Stimulated activated CD4-positive, alpha-beta T cell treated with anti-CD3 and anti-CD28 coated beads, Interleukin-15, amount 100 ng/mL, for 1 hour (primary cell): ENCODE measurements around the gene CSTB.
A peak's percentile ranks its signal among the peaks of the same experiment; 100 is the strongest.

Experiments used
- DNase-seq, 2 donors: peaks; one replicate each; pipeline ENCODE4 v3.0.0-alpha.2; 2020; ENCODE audit warnings: low read depth in 1 of 2, low spot score in 1 of 2

The CSTB gene

GRCh38 chr21:43793243-43793642 lies 17.1 kb upstream of the CSTB start:
- no peak for DNase-seq

- no peak for DNase-seq
Observed at GRCh38 chr21:43792406-43792805, 16.3 kb upstream of the CSTB start.

DNA sequence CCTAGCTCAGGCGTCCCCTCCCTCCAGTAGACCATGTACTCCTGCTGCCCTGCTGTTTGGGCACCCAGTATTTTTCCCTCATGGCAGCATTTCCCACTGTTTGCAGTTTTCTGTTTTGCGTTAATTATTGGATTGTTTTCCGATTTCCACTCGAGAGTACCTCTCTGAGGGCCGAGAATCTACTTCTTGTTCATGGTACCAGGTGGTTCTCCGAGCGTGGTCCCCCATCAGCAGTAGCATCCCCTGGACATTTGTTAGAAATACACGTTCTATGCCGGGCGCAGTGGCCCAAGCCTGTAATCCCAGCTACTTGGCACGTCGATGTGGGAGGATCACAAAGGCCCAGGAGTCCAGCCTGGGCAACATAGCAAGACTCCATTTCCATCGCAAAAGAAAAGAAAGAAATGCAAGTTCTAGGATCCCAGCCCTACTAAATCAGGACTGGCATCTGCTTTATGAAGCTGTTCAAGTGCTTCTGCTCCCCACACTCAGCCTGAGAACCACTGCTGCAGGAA lies 14.0 kb upstream of the CSTB start:
- DNase-seq = no peak

- peak; percentile 95 for DNase-seq
Observed at GRCh38 chr21:43789276-43790009, 13.3 kb upstream of the CSTB start, which contains the start of gene RRP1. RRP1 (plus strand) TSS chr21:43789577; CDS start chr21:43789630, 53 bp downstream.

- no peak for DNase-seq
Observed at GRCh38 chr21:43786807-43787440, 10.8 kb upstream of the CSTB start.

GRCh38 chr21:43786300-43786806 lies 10.2 kb upstream of the CSTB start:
- no peak for DNase-seq

GRCh38 chr21:43785134-43785533 lies 9.0 kb upstream of the CSTB start:
- no peak for DNase-seq

- no peak for DNase-seq
Observed at GRCh38 chr21:43783098-43783700, 7.1 kb upstream of the CSTB start.

DNA sequence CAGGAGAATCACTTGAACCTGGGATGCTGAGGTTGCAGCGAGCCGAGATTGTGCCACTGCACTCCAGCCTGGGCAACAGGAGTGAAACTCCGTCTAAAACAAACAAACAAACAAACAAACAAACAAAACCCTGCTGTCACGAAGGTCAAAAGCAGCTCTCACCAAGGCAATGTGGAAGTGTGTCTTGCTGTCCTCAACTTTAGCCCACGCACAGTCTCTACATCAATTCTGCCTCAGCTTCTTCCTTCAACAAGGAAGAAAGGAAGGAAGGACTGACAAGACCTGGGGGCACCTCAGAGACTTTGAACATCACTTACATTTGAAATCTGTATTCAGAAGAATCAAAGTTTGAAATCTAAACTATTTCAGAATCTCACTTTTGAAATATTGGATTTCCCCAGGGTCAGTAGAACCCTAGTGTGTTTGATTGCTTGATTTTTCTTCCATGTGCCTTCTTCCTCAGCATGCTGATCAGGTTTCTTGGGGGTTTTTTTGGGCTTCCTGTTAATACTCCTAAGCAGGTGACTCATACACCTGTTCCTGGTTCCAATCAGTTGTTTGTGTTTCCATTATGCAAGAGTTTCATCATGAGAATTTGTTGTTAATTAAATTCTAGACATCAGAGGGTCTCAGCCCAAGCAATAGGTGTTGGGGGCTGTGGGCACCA lies 6.5 kb upstream of the CSTB start:
- no peak for DNase-seq

- DNase-seq = no peak
Observed at GRCh38 chr21:43781846-43782245, 5.7 kb upstream of the CSTB start.

GRCh38 chr21:43779660-43780059 lies 3.6 kb upstream of the CSTB start:
- DNase-seq = no peak

DNA sequence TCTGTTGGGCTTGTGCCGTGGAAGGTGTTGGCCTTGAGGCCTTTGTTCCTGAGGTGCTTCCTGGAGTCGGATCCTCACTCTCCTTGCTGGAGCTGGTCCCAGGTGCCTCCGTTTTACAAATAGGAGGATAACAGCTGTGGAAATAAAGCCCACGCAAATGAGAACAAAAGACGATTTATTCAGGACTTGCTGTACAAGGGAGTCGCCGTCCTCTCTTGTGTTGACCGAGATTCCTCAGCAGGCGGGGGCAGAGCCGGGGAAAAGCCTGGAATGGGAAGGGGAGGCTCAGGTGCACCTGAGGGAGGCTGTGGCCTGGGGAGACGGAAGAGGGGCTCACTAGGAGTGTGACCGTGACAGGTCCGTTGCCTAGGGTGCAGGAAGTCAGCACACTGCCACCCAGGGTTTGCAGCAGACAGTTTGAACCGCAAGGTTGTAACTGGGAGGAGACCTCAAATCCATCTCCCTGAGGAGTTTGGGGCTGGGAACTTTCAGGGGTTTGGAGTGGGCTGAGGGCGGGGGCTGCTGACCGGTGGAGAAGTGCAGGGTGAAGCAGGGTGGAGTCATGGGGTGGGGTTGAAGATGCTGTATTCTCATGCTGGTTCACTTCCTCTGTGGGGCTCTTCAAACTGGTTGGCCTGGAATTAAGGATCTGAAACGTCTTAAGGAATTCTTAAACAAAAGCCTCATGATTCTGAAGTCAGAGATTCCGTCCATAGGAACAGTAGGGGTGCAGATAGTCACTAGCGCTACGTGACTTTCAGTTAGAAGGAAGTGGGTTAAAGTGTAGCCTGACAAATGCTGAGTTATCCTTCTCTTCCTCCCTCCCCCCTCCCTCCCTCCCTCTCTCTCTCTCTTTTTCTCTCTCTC lies 2.6 kb upstream of the CSTB start:
- DNase-seq = no peak

- no peak for DNase-seq
Observed at GRCh38 chr21:43777953-43778352, 1.8 kb upstream of the CSTB start.

DNA sequence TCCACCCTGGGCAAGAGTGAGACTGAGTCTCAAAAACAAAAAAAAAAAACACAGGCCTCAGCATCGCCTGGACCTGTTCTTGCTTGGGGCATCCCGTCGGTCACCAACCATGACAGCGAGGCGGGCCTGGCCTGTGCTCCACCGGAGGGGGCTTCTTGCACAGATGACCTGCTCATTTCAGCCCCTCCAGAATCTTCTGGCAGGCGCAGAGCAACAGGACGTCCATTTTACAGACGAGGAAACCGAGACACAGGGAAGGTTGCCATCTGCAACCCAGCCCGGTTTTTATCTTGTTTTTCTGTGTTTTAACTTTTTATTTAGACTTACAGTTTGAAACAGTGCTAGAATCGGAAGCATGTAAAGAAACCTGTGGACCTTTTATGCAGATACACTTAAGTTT lies 918 bp downstream of the CSTB start:
- no peak for DNase-seq

GRCh38 chr21:43774163-43774562 lies 1.9 kb downstream of the CSTB start:
- DNase-seq = no peak

DNA sequence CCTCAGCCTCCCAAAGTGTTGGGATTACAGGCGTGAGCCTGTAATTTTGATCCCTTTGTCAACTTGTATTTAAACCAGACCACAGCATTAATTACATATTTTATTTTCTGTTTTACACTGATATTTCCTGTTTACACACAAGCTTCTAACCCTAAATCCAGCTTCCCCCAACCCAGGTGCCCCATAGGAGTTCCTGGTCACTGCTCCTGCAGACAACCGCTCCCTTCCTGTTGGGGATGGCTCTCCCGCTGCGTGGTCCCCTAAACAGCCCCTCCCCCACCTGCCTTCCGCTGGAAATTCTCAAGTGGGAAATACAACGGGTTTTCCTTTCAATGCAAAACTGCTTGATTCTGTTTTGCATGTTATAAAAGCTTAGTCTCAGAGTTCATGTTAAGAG lies 3.7 kb downstream of the CSTB start:
- DNase-seq = no peak

DNA sequence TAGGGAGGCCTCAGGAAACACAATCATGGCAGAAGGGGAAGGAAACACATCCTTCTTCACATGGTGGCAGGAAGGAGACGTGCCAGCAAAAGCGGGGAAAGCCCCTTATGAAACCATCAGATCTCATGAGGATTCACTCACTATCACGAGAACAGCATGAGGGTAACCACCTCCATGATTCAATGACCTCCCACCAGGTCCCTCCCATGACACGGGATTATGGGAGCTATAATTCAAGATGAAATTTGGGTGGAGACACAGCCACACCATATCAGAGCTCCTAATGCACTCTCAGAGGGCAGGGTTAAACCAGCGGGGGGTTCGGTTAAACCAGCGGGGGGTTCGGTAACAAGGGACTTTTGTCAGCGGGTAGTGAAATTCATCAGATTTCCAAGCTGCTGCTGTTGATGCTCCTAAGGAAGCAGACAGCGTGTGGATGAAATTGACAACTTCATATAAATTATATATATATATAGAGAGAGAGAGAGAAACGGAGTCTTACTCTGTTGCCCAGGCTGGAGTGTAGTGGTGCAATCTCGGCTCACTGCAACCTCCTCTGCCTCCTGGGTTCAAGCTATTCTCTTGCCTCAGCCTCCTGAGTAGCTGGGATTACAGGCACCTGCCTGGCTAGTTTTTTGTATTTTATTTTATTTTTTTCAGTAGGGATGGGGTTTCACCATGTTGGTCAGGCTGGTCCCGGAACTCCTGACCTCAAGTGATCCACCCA lies 4.2 kb downstream of the CSTB start:
- DNase-seq = no peak

- DNase-seq = no peak
Observed at GRCh38 chr21:43771199-43771675, 4.9 kb downstream of the CSTB start.

- no peak for DNase-seq
Observed at GRCh38 chr21:43770066-43770655, 5.9 kb downstream of the CSTB start.
